Endodermal cell (in vitro differentiated cells): ENCODE data around the gene ZNF383. TPM values are rescaled to one million over a fixed set of nuclear protein-coding genes. Genes with fewer than 3 reads are reported as not detected.
A peak's percentile ranks its signal among the peaks of the same experiment; 100 is the strongest.

Source experiments
- DNase-seq: peaks from one replicate; pipeline ENCODE4 v3.0.0-alpha.2; 2017
- H3K27ac ChIP-seq: 2 replicates; pipeline ENCODE4 v1.5.1; 2013; ENCODE audit warnings: mild to moderate bottlenecking, low read depth, low read length, moderate library complexity
- H3K27me3 ChIP-seq: 2 replicates; pipeline ENCODE4 v1.6.1; 2013; ENCODE audit warnings: mild to moderate bottlenecking, low read length, moderate library complexity; ENCODE audit not compliant: insufficient read depth, control insufficient read depth, poor library complexity, severe bottlenecking
- H3K36me3 ChIP-seq: 2 replicates; pipeline ENCODE4 v1.7.0; 2013; ENCODE audit warnings: mild to moderate bottlenecking, low read length, moderate library complexity; ENCODE audit not compliant: control insufficient read depth, insufficient read depth
- H3K4me1 ChIP-seq: one replicate; pipeline ENCODE4 v1.7.0; 2013; ENCODE audit warnings: low read length; ENCODE audit not compliant: control insufficient read depth, insufficient read depth
- H3K4me3 ChIP-seq: 2 replicates; pipeline ENCODE4 v1.5.1; 2013; ENCODE audit warnings: mild to moderate bottlenecking, low read length, moderate library complexity
- H3K9ac ChIP-seq: 2 replicates; pipeline ENCODE4 v1.6.1; 2013; ENCODE audit warnings: mild to moderate bottlenecking, low read length, moderate library complexity; ENCODE audit not compliant: poor library complexity, severe bottlenecking; ENCODE audit errors: extremely low read depth
- H3K9me3 ChIP-seq: 2 replicates; pipeline ENCODE4 v1.6.1; 2013; ENCODE audit warnings: mild to moderate bottlenecking, low read length, moderate library complexity; ENCODE audit not compliant: control insufficient read depth
- H3K27ac Mint-ChIP-seq: 2 replicates; pipeline ENCODE4 v1.8.0; 2020; ENCODE audit warnings: mixed read lengths
- H3K27me3 Mint-ChIP-seq: 2 replicates; pipeline ENCODE4 v1.8.0; 2021; ENCODE audit warnings: mild to moderate bottlenecking, mixed read lengths; ENCODE audit not compliant: insufficient read depth
- H3K36me3 Mint-ChIP-seq: 2 replicates; pipeline ENCODE4 v1.8.0; 2020; ENCODE audit warnings: low read depth, mixed read lengths
- H3K4me1 Mint-ChIP-seq: 2 replicates; pipeline ENCODE4 v1.8.0; 2020; ENCODE audit warnings: mixed read lengths
- H3K4me3 Mint-ChIP-seq: 2 replicates; pipeline ENCODE4 v1.8.0; 2020; ENCODE audit warnings: mild to moderate bottlenecking, moderate library complexity, mixed read lengths
- H3K9me3 Mint-ChIP-seq: 2 replicates; pipeline ENCODE4 v1.8.0; 2020; ENCODE audit warnings: mild to moderate bottlenecking, mixed read lengths
- WGBS, 2 experiments: methylation state at CpG; one replicate each; pipeline versions ENCODE4 v1.1.5 to v1.1.7; 2013; ENCODE audit warnings: missing lambda C conversion rate in 2 of 2, mixed read lengths in 1 of 2; ENCODE audit not compliant: insufficient coverage in 1 of 2, insufficient read length in 1 of 2; 5-methylcytosine and 5-hydroxymethylcytosine counted together
- total RNA-seq, 2 donors: library from RNA; stranded (reverse); fragmentation: NEBNext Ultra II Directional in 1 of 2; extraction: Animal tissue kit (Norgen Biotek cat#: 25700) in 1 of 2; gene quantifications; 2 replicates in 1 of 2; 3 replicates in 1 of 2; pipeline ENCODE4 v1.2.1, GENCODE V29; 2021
- TF ChIP-seq, protein P1 (sequence below): fragments of 200-600 bp; sonication (generic); conservative IDR thresholded peaks from 2 replicates; pipeline ENCODE4 v1.5.0; 2021; ENCODE audit warnings: antibody characterized with exemption, mild to moderate bottlenecking

Gene ZNF383
- total RNA-seq, 2 donors from 2014 or later: 5.7 to 7.3 TPM

GRCh38 chr19:37227996-37228395 is 10.0 kb downstream of the ZNF383 start:
- peak; percentile 86 for DNase-seq
- peaks cover 33% of the 10 kb centered on the region for H3K9me3 Mint-ChIP-seq
- H3K27me3 Mint-ChIP-seq: no peaks in the 10 kb centered on the region
- H3K4me3 Mint-ChIP-seq: no peak overlapping the region
- no peaks in the 10 kb centered on the region for H3K4me1 Mint-ChIP-seq
- peaks cover 56% of the 10 kb centered on the region for H3K36me3 Mint-ChIP-seq
- TF ChIP-seq, protein P1, sequence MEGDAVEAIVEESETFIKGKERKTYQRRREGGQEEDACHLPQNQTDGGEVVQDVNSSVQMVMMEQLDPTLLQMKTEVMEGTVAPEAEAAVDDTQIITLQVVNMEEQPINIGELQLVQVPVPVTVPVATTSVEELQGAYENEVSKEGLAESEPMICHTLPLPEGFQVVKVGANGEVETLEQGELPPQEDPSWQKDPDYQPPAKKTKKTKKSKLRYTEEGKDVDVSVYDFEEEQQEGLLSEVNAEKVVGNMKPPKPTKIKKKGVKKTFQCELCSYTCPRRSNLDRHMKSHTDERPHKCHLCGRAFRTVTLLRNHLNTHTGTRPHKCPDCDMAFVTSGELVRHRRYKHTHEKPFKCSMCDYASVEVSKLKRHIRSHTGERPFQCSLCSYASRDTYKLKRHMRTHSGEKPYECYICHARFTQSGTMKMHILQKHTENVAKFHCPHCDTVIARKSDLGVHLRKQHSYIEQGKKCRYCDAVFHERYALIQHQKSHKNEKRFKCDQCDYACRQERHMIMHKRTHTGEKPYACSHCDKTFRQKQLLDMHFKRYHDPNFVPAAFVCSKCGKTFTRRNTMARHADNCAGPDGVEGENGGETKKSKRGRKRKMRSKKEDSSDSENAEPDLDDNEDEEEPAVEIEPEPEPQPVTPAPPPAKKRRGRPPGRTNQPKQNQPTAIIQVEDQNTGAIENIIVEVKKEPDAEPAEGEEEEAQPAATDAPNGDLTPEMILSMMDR: peak; percentile 93
- Histone ChIP-seq H3K27ac (no peak overlapping the region), H3K36me3 (peaks cover 58% of the 10 kb centered on the region), H3K4me1 (no peaks in the 10 kb centered on the region), H3K9ac (no peak overlapping the region), H3K9me3 (peaks cover 65% of the 10 kb centered on the region), H3K4me3 (no peak overlapping the region), H3K27me3 (no peaks in the 10 kb centered on the region)
- no peak overlapping the region for H3K27ac Mint-ChIP-seq
- 72 to 80% methylated on average over 9 to 12 of the region's 12 CpGs for WGBS, 2 experiments

- Mint-ChIP-seq H3K36me3 (peaks cover 69% of the 10 kb centered on the region), H3K27ac (no peak overlapping the region), H3K4me3 (no peak overlapping the region), H3K4me1 (no peaks in the 10 kb centered on the region), H3K27me3 (no peaks in the 10 kb centered on the region), H3K9me3 (peaks cover 87% of the 10 kb centered on the region)
- H3K9ac ChIP-seq: no peak overlapping the region
- H3K4me1 ChIP-seq: no peaks in the 10 kb centered on the region
- H3K27ac ChIP-seq: no peak overlapping the region
- peaks cover 91% of the 10 kb centered on the region for H3K9me3 ChIP-seq
- DNase-seq: no peak
- no peaks in the 10 kb centered on the region for H3K27me3 ChIP-seq
- 90 to 100% methylated on average over 1 to 4 of the region's 4 CpGs for WGBS, 2 experiments
- peaks cover 56% of the 10 kb centered on the region for H3K36me3 ChIP-seq
- TF ChIP-seq, protein P1: no peak
- H3K4me3 ChIP-seq: peak overlapping the region; percentile 48
Measured at GRCh38 chr19:37243206-37243632, 25.2 kb downstream of the ZNF383 start.

DNA sequence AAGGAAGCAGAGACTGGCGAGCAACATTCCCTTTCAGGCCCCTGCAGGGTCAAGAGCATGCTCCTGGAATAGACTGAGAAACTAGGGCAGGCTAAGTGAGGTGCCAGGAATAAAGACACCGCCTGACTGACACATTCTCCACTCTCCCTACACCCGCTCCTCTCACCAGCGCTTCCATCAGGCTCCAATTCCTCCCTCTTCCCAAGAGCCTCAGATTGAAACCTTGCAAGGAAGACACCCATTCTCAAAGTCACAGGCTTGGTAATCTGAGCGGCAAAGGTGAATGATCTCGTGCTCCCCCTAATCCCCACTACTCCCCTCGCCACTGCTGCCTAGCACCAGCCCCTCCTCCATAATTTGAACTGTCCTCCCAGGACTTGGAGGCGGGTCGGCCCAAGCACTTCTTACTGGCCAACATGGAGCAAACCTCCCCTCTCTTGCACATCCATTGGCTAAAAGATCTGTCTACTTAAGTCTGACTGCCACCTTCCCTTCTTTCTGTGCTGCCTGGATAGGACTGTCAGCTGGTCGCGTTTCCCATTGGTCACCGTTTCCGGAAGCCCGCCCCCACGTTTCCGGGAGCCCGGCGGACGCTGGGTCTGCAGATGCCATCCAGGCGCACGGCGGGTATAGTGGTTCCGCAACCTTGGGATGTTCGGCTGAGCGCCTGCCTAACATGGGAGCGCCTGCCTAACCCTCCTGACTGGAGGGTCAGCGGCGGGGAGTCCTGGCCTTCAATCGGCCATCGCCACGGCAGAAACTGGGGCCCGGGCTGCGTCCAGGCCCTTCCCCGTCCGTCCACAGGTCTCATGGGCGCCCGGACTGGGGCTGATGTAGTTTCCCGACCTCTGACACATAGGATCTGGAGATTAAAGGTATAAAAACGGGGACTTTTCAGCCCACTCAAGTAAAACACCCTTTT is 33.6 kb downstream of the ZNF383 start:
- no peak overlapping the region for H3K27ac ChIP-seq
- TF ChIP-seq, protein P1: no peak
- no peaks in the 10 kb centered on the region for H3K27me3 ChIP-seq
- no peak overlapping the region for H3K9ac ChIP-seq
- H3K4me3 ChIP-seq: no peak overlapping the region
- H3K4me1 ChIP-seq: no peaks in the 10 kb centered on the region
- DNase-seq: no peak
- no peak overlapping the region for H3K27ac Mint-ChIP-seq
- H3K27me3 Mint-ChIP-seq: peaks cover 2% of the 10 kb centered on the region
- H3K4me3 Mint-ChIP-seq: no peak overlapping the region
- no peaks in the 10 kb centered on the region for H3K4me1 Mint-ChIP-seq
- H3K9me3 Mint-ChIP-seq: peaks cover 75% of the 10 kb centered on the region
- no peaks in the 10 kb centered on the region for H3K36me3 ChIP-seq
- WGBS, 2 experiments: 82 to 88% methylated on average over 25 to 39 of the region's 39 CpGs
- H3K9me3 ChIP-seq: peaks cover 33% of the 10 kb centered on the region
- H3K36me3 Mint-ChIP-seq: no peaks in the 10 kb centered on the region
